CD14-positive monocyte (primary cell): ENCODE data around the gene COL4A2. TPM values are rescaled to one million over a fixed set of nuclear protein-coding genes. Genes with fewer than 3 reads are reported as not detected.

Source experiments
- DNase-seq, 3 donors: peaks; one replicate each; pipeline ENCODE4 v3.0.0-alpha.2; 2011 to 2022
- H2AFZ ChIP-seq: 2 replicates; pipeline ENCODE4 v1.6.0; 2012; ENCODE audit warnings: mild to moderate bottlenecking, low read depth, low read length, inconsistent platforms; ENCODE audit not compliant: insufficient read depth, poor library complexity, severe bottlenecking
- H3K27ac ChIP-seq, 2 donors: 1 replicate in 1 of 2; 2 replicates in 1 of 2; pipeline ENCODE4 v1.5.1; 2012 to 2013; ENCODE audit warnings: low read length in 2 of 2, control low read depth in 1 of 2, inconsistent platforms in 1 of 2, low read depth in 1 of 2, mild to moderate bottlenecking in 1 of 2
- H3K27me3 ChIP-seq, 2 donors: one replicate each; pipeline versions ENCODE4 v1.6.0 to v1.6.1; 2011 to 2013; ENCODE audit warnings: low read length in 2 of 2; ENCODE audit not compliant: control insufficient read depth in 2 of 2, insufficient read depth in 2 of 2
- H3K36me3 ChIP-seq, 2 donors: replicated peaks in 1 of 2; 1 replicate in 1 of 2; 2 replicates in 1 of 2; pipeline versions ENCODE4 v1.5.1 to v1.6.1; 2012 to 2013; ENCODE audit warnings: low read length in 2 of 2, control low read depth in 1 of 2, inconsistent platforms in 1 of 2, mild to moderate bottlenecking in 1 of 2; ENCODE audit not compliant: insufficient read depth in 2 of 2, control insufficient read depth in 1 of 2
- H3K4me1 ChIP-seq, 2 donors: 1 replicate in 1 of 2; 2 replicates in 1 of 2; pipeline versions ENCODE4 v1.5.1 to v1.6.1; 2012 to 2013; ENCODE audit warnings: low read length in 2 of 2, control low read depth in 1 of 2, inconsistent platforms in 1 of 2, mild to moderate bottlenecking in 1 of 2, moderate library complexity in 1 of 2; ENCODE audit not compliant: insufficient read depth in 2 of 2, control insufficient read depth in 1 of 2
- H3K4me2 ChIP-seq: replicated peaks from 2 replicates; pipeline ENCODE3; 2012; ENCODE audit warnings: low read length, moderate library complexity, mild to moderate bottlenecking; ENCODE audit not compliant: poor library complexity, severe bottlenecking; ENCODE audit errors: extremely low read depth
- H3K4me3 ChIP-seq, 3 experiments: fragments of 200-600 bp in 1 of 3; sonication (generic) in 1 of 3; replicated peaks in 1 of 3; 1 replicate in 2 of 3; 2 replicates in 1 of 3; pipeline ENCODE4 v1.5.1; 2011 to 2013; ENCODE audit warnings: low read length in 3 of 3, mild to moderate bottlenecking in 3 of 3, control low read depth in 2 of 3, low read depth in 2 of 3, inconsistent platforms in 1 of 3, moderate library complexity in 1 of 3
- H3K79me2 ChIP-seq: 2 replicates; pipeline ENCODE4 v1.6.0; 2012; ENCODE audit warnings: mild to moderate bottlenecking, control low read depth, inconsistent platforms, low read length, moderate library complexity; ENCODE audit not compliant: insufficient read depth
- H3K9ac ChIP-seq: 2 replicates; pipeline ENCODE4 v1.6.0; 2017; ENCODE audit warnings: low read length, mild to moderate bottlenecking; ENCODE audit not compliant: insufficient read depth, poor library complexity, severe bottlenecking
- H3K9me3 ChIP-seq, 2 donors: replicated peaks in 1 of 2; 1 replicate in 1 of 2; 2 replicates in 1 of 2; pipeline versions ENCODE4 v1.5.1 to v1.6.1; 2012 to 2013; ENCODE audit warnings: low read length in 2 of 2, control low read depth in 1 of 2; ENCODE audit not compliant: control insufficient read depth in 1 of 2, insufficient read depth in 1 of 2
- H4K20me1 ChIP-seq: 2 replicates; pipeline ENCODE4 v1.6.0; 2012; ENCODE audit warnings: mild to moderate bottlenecking, low read length, control low read depth, moderate library complexity; ENCODE audit not compliant: insufficient read depth
- H3K27ac Mint-ChIP-seq, 7 donors: one replicate each; pipeline ENCODE4 v1.8.0; 2020; ENCODE audit warnings: mild to moderate bottlenecking in 7 of 7, mixed read lengths in 7 of 7, moderate library complexity in 6 of 7, inconsistent platforms in 2 of 7
- H3K27me3 Mint-ChIP-seq, 3 donors: one replicate each; pipeline ENCODE4 v1.8.0; 2021 to 2022; ENCODE audit warnings: low read depth in 3 of 3, mild to moderate bottlenecking in 3 of 3, mixed read lengths in 3 of 3, moderate library complexity in 3 of 3, inconsistent platforms in 1 of 3
- H3K36me3 Mint-ChIP-seq, 2 donors: one replicate each; pipeline ENCODE4 v1.8.0; 2020; ENCODE audit warnings: mixed read lengths in 2 of 2, inconsistent platforms in 1 of 2, mild to moderate bottlenecking in 1 of 2
- H3K4me1 Mint-ChIP-seq: one replicate; pipeline ENCODE4 v1.8.0; 2020; ENCODE audit warnings: mild to moderate bottlenecking, mixed read lengths
- H3K4me3 Mint-ChIP-seq, 2 donors: one replicate each; pipeline ENCODE4 v1.8.0; 2020; ENCODE audit warnings: mild to moderate bottlenecking in 2 of 2, mixed read lengths in 2 of 2, moderate library complexity in 1 of 2
- H3K9me3 Mint-ChIP-seq, 7 donors: one replicate each; pipeline ENCODE4 v1.8.0; 2020 to 2022; ENCODE audit warnings: mixed read lengths in 7 of 7, mild to moderate bottlenecking in 6 of 7, moderate library complexity in 6 of 7, inconsistent platforms in 2 of 7
- CTCF ChIP-seq: fragments of 200-600 bp; IDR thresholded peaks from one replicate; pipeline ENCODE4 v1.8.0; 2022; ENCODE audit warnings: antibody characterized with exemption, mild to moderate bottlenecking
- WGBS: methylation state at CpG from one replicate; pipeline ENCODE4 v1.1.5; 2013; ENCODE audit warnings: missing lambda C conversion rate; ENCODE audit not compliant: insufficient coverage; 5-methylcytosine and 5-hydroxymethylcytosine counted together
- intact Hi-C, 2 donors: fragments of 100-400 bp; cut with micrococcal nuclease; formaldehyde crosslinking; loops; one replicate each; pipeline versions ENCODE4 v1.15.0 to v1.15.1; 2023
- polyA plus RNA-seq, 3 donors: library from polyadenylated mRNA; depleted of rRNA in 1 of 3; unstranded in 2 of 3; stranded (reverse) in 1 of 3; fragments of 300-500 nt in 2 of 3; fragments of >200 nt in 1 of 3; fragmentation: Illumina TruSeq in 2 of 3; gene quantifications; 1 replicate in 2 of 3; 2 replicates in 1 of 3; pipeline ENCODE4 v1.2.3, GENCODE V29; 2012 to 2021

COL4A2 gene
- polyA plus RNA-seq, 3 donors, result not detected

GRCh38 chr13:110347535-110348308 lies 40.6 kb downstream of the COL4A2 start:
- Histone ChIP-seq H3K4me1 (no peaks in the 10 kb centered on the region), H3K9me3 (no peaks in the 10 kb centered on the region), H3K4me2 (no peak overlapping the region), H3K36me3 (no peaks in the 10 kb centered on the region), H3K27me3 (no peaks in the 10 kb centered on the region), H4K20me1 (no peaks in the 10 kb centered on the region), H3K27ac (no peak overlapping the region), H2AFZ (no peak overlapping the region), H3K4me3 (no peak overlapping the region), H3K9ac (no peak overlapping the region), H3K79me2 (no peaks in the 10 kb centered on the region)
- no peak for DNase-seq
- Mint-ChIP-seq H3K9me3 (peaks cover 0 to 4% (median 0%) of the 10 kb centered on the region in 7 donors), H3K4me1 (no peaks in the 10 kb centered on the region), H3K36me3 (no peaks in the 10 kb centered on the region), H3K27me3 (peaks cover 2 to 23% (median 8%) of the 10 kb centered on the region in 3 donors), H3K27ac (no peak overlapping the region), H3K4me3 (no peak overlapping the region)
- intact Hi-C loops, result no loop called here
- 83% methylated on average over 17 of the region's 18 CpGs for WGBS
- no peak for TF ChIP-seq CTCF

- H3K27me3 ChIP-seq, result no peaks in the 10 kb centered on the region
- Mint-ChIP-seq H3K27me3 (peaks cover 6 to 19% (median 11%) of the 10 kb centered on the region in 3 donors), H3K4me1 (no peaks in the 10 kb centered on the region), H3K9me3 (peaks cover 0 to 7% (median 0%) of the 10 kb centered on the region in 7 donors), H3K4me3 (no peak overlapping the region), H3K27ac (no peak overlapping the region), H3K36me3 (no peaks in the 10 kb centered on the region)
- 80% methylated on average over 1 of the region's 8 CpGs for WGBS
- intact Hi-C loops, result no loop called here
- no peaks in the 10 kb centered on the region for H3K36me3 ChIP-seq
- H2AFZ ChIP-seq, result no peak overlapping the region
- H3K27ac ChIP-seq, result no peak overlapping the region
- no peaks in the 10 kb centered on the region for H4K20me1 ChIP-seq
- no peaks in the 10 kb centered on the region for H3K9me3 ChIP-seq
- no peak for TF ChIP-seq CTCF
- no peak overlapping the region for H3K4me2 ChIP-seq
- H3K79me2 ChIP-seq, result no peaks in the 10 kb centered on the region
- no peak for DNase-seq
- H3K4me3 ChIP-seq, result no peak overlapping the region
- no peak overlapping the region for H3K9ac ChIP-seq
- H3K4me1 ChIP-seq, result no peaks in the 10 kb centered on the region
Observed at GRCh38 chr13:110348309-110349105, 41.4 kb downstream of the COL4A2 start.
